Nephron progenitor cell (in vitro differentiated cells): ENCODE results near the gene FGD5.

Source experiments
- DNase-seq: peaks from one replicate; pipeline ENCODE4 v3.0.0; 2021
- H3K27ac Mint-ChIP-seq: 2 replicates; pipeline ENCODE4 v1.8.0; 2021; ENCODE audit warnings: mild to moderate bottlenecking, moderate library complexity, mixed read lengths
- H3K27me3 Mint-ChIP-seq: 2 replicates; pipeline ENCODE4 v1.8.0; 2021; ENCODE audit warnings: mild to moderate bottlenecking, low read depth, mixed read lengths; ENCODE audit not compliant: poor library complexity
- H3K36me3 Mint-ChIP-seq: 2 replicates; pipeline ENCODE4 v1.8.0; 2021; ENCODE audit warnings: low read depth, mixed read lengths
- H3K4me1 Mint-ChIP-seq: 2 replicates; pipeline ENCODE4 v1.8.0; 2021; ENCODE audit warnings: mixed read lengths
- H3K4me3 Mint-ChIP-seq: 2 replicates; pipeline ENCODE4 v1.8.0; 2021; ENCODE audit warnings: mild to moderate bottlenecking, moderate library complexity, mixed read lengths
- H3K9me3 Mint-ChIP-seq: 2 replicates; pipeline ENCODE4 v1.8.0; 2021; ENCODE audit warnings: mild to moderate bottlenecking, moderate library complexity, mixed read lengths
- CTCF ChIP-seq: fragments of 200-600 bp; sonication (generic); IDR thresholded peaks from 2 replicates; pipeline ENCODE4 v1.5.0; 2021; ENCODE audit warnings: antibody characterized with exemption

Gene FGD5

GRCh38 chr3:14849638-14850230, 31.0 kb downstream of the FGD5 start:
- Mint-ChIP-seq H3K4me1 (peaks cover 47% of the 10 kb centered on the region), H3K27ac (no peak overlapping the region), H3K36me3 (no peaks in the 10 kb centered on the region), H3K4me3 (no peak overlapping the region), H3K27me3 (peaks cover 17% of the 10 kb centered on the region), H3K9me3 (no peaks in the 10 kb centered on the region)
- no peak for TF ChIP-seq CTCF
- DNase-seq, result no peak

GRCh38 chr3:14852058-14852594, 33.4 kb downstream of the FGD5 start:
- H3K4me3 Mint-ChIP-seq, result no peak overlapping the region
- peaks cover 18% of the 10 kb centered on the region for H3K9me3 Mint-ChIP-seq
- DNase-seq, result no peak
- TF ChIP-seq CTCF, result no peak
- no peak overlapping the region for H3K27ac Mint-ChIP-seq
- H3K27me3 Mint-ChIP-seq, result peaks cover 6% of the 10 kb centered on the region
- peaks cover 30% of the 10 kb centered on the region for H3K4me1 Mint-ChIP-seq
- no peaks in the 10 kb centered on the region for H3K36me3 Mint-ChIP-seq

GRCh38 chr3:14852717-14853116, 34.0 kb downstream of the FGD5 start:
- H3K36me3 Mint-ChIP-seq, result no peaks in the 10 kb centered on the region
- H3K4me1 Mint-ChIP-seq, result peaks cover 24% of the 10 kb centered on the region
- no peak overlapping the region for H3K27ac Mint-ChIP-seq
- no peak overlapping the region for H3K4me3 Mint-ChIP-seq
- H3K9me3 Mint-ChIP-seq, result peaks cover 18% of the 10 kb centered on the region
- no peak for DNase-seq
- TF ChIP-seq CTCF, result no peak
- peaks cover 7% of the 10 kb centered on the region for H3K27me3 Mint-ChIP-seq

- no peak for DNase-seq
- no peak for TF ChIP-seq CTCF
- Mint-ChIP-seq H3K27ac (no peak overlapping the region), H3K9me3 (peaks cover 18% of the 10 kb centered on the region), H3K27me3 (peaks cover 7% of the 10 kb centered on the region), H3K4me1 (peaks cover 17% of the 10 kb centered on the region), H3K4me3 (no peak overlapping the region), H3K36me3 (no peaks in the 10 kb centered on the region)
Measured at GRCh38 chr3:14853271-14853951, 34.6 kb downstream of the FGD5 start.

GRCh38 chr3:14857506-14857905, 38.7 kb downstream of the FGD5 start:
- H3K4me3 Mint-ChIP-seq, result no peak overlapping the region
- no peaks in the 10 kb centered on the region for H3K36me3 Mint-ChIP-seq
- DNase-seq, result no peak
- H3K27ac Mint-ChIP-seq, result no peak overlapping the region
- peaks cover 18% of the 10 kb centered on the region for H3K9me3 Mint-ChIP-seq
- no peak for TF ChIP-seq CTCF
- peaks cover 5% of the 10 kb centered on the region for H3K27me3 Mint-ChIP-seq
- H3K4me1 Mint-ChIP-seq, result peaks cover 27% of the 10 kb centered on the region

- no peaks in the 10 kb centered on the region for H3K36me3 Mint-ChIP-seq
- H3K4me3 Mint-ChIP-seq, result no peak overlapping the region
- H3K27me3 Mint-ChIP-seq, result peaks cover 8% of the 10 kb centered on the region
- DNase-seq, result no peak
- H3K27ac Mint-ChIP-seq, result no peak overlapping the region
- H3K9me3 Mint-ChIP-seq, result peaks cover 18% of the 10 kb centered on the region
- H3K4me1 Mint-ChIP-seq, result peaks cover 21% of the 10 kb centered on the region
- TF ChIP-seq CTCF, result no peak
Measured at GRCh38 chr3:14858105-14858504, 39.3 kb downstream of the FGD5 start.
